HG03354 (cell line): ENCODE data around the gene NOLC1.

Source experiments
- ATAC-seq: cut with Tn5 transposase; IDR thresholded peaks from one replicate; pipeline ENCODE4 v1.9.1; 2021; ENCODE audit warnings: mild to moderate bottlenecking; ENCODE audit not compliant: unreplicated experiment, poor library complexity, severe bottlenecking

NOLC1 gene

DNA sequence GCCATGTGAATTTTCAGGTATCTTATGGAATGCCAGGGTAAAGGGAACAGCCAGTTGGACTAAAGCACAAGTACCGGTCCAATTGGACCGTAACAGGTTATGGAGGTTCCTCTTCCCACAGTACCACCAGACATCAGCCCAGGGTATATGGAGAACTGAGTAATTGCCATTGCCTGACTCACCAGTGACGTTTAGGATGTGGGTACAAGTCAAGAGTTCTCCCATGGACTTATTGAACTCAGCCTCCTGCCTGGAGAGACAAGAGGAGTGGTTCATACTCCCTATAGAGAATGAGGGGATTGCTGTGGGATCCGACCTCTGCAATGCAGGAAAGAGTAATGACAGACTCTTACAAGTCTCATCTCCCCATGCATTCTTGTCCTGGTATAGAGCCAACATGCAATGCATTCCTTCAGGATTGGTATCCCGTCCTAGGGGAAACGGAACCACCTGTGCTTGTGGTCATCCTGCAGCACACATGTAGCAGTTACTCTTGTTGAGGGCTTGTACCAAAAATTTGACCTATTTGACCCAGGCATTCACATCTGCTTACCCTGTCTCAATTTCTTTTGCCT, 43.2 kb downstream of the NOLC1 start:
- ATAC-seq: no peak

DNA sequence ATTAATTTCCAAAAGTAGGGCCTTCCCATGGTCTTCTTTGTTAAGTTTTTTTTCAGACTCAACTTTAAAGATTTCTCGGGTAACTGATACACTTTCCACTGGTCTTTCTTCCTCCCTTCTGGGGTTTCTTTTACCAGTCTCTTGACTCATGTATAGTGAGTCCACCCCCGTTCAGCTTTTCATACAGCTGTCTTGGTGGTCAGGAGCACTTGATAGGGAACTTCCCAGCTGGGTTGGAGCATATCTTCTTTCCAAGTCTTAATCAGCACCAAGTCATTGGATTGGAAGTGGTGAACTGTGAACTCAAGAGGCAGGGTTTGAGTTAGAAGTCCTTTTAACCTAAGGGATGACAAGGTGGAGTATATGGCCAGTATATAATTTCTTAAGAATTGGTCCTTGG, 44.7 kb downstream of the NOLC1 start:
- no peak for ATAC-seq

DNA sequence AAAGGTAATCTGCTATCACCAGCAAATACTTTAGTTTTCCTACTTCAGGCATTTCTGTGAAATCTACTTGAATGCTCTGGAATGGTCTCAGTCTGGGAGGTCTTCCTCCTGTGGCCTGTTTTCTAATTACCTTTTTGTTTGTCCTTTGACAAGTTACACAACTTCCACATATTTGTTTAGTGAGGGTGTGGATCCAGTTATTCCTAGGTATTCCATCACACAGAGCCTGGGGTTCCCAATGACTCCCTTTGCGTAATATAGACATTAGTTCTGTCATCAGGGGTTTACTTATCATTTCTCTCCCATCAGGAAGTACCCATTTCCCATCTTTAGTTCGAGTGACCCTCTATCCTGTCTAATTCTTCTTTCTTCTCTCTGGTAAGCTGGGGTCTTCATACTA, 45.8 kb downstream of the NOLC1 start:
- no peak for ATAC-seq

DNA sequence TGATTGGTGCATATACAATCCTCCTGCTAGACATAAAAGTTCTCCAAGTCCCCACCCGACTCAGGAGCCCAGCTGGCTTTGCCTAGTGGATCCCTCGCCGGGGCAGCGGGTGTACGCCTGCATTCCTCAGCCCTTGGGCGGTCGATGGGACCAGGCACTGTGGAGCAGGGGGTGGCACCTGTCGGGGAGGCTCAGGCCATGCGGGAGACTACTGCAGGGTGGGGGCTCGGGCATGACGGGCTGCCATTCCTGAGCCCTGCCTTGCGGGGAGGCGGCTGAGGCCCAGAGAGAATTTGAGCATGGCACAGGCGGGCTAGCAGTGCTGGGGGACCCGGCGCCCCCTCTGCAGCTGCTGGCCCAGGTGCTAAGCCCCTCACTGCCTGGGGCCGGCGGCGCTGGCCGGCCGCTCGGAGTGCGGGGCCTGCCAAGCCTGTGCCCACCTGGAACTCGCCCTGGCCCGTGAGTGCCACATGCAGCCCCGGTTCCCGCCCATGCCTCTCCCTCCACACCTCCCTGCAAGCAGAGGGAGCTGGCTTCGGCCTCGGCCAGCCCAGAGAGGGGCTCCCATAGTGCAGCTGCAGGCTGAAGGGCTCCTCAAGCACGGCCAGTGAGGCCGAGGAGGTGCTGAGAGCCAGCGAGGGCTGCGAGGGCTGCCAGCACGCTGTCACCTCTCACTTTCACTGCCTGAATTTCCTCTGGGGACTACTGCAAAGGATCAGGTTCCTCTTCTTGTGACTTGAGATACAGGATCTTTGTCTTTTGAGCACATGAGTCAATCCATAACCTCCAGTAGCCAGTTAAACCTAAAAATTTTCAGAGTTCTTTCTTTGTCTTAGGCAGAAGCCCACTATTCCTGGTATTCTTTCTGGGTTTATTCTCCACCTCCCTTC, 48.8 kb downstream of the NOLC1 start:
- ATAC-seq: no peak

DNA sequence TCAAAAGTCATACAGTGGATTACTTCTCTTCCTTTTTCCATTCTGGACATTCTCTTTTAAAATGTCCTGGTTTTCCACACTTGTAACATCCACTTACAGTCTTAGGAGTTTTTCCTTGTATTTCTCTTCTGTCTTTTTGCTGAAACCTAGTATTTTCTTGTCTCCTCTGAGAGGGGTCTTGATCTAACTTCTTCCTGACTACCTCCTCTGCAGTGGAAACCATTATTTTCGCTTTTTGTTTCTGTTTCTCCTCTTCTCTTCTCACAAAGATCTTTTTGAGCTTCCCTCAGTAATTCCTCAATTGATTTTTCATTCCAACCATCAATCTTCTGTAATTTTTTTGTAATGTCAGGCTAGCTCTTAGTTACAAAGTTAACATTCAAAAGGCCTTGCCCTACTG, 50.2 kb downstream of the NOLC1 start:
- ATAC-seq: no peak

DNA sequence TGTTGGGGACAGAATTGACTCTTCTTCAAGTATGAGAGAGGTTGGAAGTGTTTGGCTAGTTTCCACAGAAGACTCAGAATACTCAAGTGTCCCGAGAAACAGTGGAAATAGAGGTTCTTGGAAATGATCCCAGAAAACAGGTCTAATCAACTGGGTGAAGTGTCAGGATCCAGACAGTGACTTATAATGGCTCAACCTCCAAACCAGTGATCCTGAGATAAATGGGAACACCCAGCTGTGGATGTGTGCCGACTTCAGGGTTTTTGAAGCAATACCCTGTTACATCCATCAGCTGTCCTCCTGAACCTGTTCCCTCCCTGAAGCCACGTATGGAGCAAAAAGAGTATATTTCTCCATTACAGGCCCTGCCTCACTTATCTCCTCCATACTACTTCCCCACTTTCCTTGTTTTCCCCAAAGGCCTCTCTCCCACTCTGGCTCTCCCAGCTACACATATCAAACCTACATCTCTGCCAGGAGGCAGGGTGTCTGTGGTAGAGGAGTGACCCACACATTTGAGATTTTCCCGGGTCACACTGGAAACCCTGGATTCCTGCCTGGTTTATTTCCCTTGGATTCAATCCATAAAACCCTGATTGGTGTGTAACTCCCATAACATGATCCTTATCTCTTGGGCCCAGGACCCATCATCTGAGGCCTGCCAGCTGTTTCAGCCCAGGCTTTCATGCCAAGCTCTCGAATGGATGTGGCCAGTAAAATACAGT, 56.3 kb downstream of the NOLC1 start:
- no peak for ATAC-seq

DNA sequence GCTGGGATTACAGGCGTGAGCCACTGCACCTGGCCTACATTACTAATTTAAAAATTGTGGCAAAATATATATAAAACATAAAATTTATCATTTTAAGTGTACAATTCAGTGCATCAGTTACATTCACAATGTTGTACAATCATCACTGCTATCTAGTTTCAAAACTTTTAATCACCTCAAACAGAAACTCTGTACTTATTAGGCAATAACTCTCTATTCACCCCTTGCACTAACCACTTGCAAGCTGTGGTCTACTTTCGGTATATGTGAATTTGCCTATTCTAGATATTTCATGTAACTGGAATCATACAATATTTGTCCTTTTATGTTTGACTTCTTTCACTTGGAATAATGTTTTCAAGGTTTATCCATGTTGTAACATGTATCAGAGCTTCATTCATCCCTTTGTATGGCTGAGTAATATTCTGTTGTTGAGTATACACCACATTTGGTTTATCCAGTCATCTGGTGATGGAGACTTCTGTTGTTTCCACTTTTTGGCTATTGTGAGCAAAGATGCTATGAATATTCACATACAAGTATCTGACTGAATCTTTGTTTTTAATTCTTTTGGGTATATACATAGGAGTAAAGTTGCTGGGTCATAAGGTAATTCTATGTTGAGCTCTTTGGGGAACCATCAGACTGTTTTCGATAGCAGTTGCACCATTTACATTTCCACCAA, 59.6 kb downstream of the NOLC1 start:
- no peak for ATAC-seq
